ENCODE measurements around the gene AP3D1. TPM values are rescaled to one million over a fixed set of nuclear protein-coding genes. Genes with fewer than 3 reads are reported as not detected.

AP3D1 gene
- total and polyA plus RNA-seq, 9 of the 15 experiments (the other 6 are each of a cell fraction or from before 2014, with no cell fraction given) = 1.2 to 86.1 (median 35.9) TPM

GRCh38 chr19:2061495-2062388 lies 89.6 kb downstream of the AP3D1 start (continued):
- TF ChIP-seq ZNF830 (CRISPR knock-in tag; IDR thresholded peaks at IDR 0.05) = 0 out of 2 replicates have a peak, but pooled peaks have one; percentile 36
- peak; percentile 15 for TF ChIP-seq SAP30 (IDR thresholded peaks at IDR 0.05; ENCODE audit: borderline replicate concordance, insufficient read depth, low read depth, low read length, poor library complexity, severe bottlenecking)

GRCh38 chr19:2060884-2061494 lies 90.4 kb downstream of the AP3D1 start:
- CTCF ChIA-PET (ENCODE audit: low intra/inter-chr PET ratio) = interaction anchor here (0.7 to 1.2 kb wide), 2 partner anchors 10 to 41 kb away, joined by 4 read pairs; no protein-coding TSS in a partner anchor
- BruUV-seq (replicated peaks) = TSS peak; percentile 80
- ATAC-seq = peak; percentile 58
- Histone ChIP-seq H3K79me2 (ENCODE audit: control insufficient read depth, insufficient read depth, low read length) (peaks cover 9% of the 10 kb centered on the region; the same call in 2 of the 3 replicates), H2AFZ (ENCODE audit: low read depth, low read length) (peak overlapping the region; percentile 69; the same call in 1 of the 2 replicates), H3K4me1 (replicated peaks in 1 of 2; ENCODE audit: control insufficient read depth in 2 of 2, insufficient read depth in 2 of 2, low read length in 2 of 2) (peaks cover 47 to 82% of the 10 kb centered on the region in 2 experiments), H3K27me3 (ENCODE audit: control insufficient read depth in 2 of 2, insufficient read depth in 2 of 2, low read length in 2 of 2) (no peaks in the 10 kb centered on the region), H3K4me3 (peak overlapping the region; percentile 76), H3K9ac (ENCODE audit: insufficient read depth in 1 of 2, low read depth in 2 of 2, low read length in 2 of 2) (peak overlapping the region; percentile 97 to 98), H3K4me2 (ENCODE audit: insufficient read depth, low read length) (peak overlapping the region; percentile 95), H4K20me1 (replicated peaks; ENCODE audit: control insufficient read depth, insufficient read depth, low read length) (no peaks in the 10 kb centered on the region), H3K9me3 (replicated peaks; ENCODE audit: control insufficient read depth, insufficient read depth, low read depth, low read length) (no peaks in the 10 kb centered on the region), H3K36me3 (ENCODE audit: control insufficient read depth, insufficient read depth, low read length) (no peaks in the 10 kb centered on the region), H3K9me1 (ENCODE audit: control insufficient read depth, insufficient read depth, low read length) (no peaks in the 10 kb centered on the region), H3K27ac (ENCODE audit: extremely low read depth, low read depth, low read length) (peak overlapping the region; percentile 100)
- peak; percentile 70 for FAIRE-seq
- intact Hi-C loops (cut with micrococcal nuclease) = loop anchor here (5.0 kb wide), 1 partner anchor 134 kb away; no protein-coding TSS in a partner anchor
- DNase-seq (ENCODE audit: extremely low read depth in 1 of 4, low spot score in 3 of 4) = peak in 1 of 4 experiments; percentile 88
- POLR2A ChIA-PET = interaction anchor here (0.6 to 6.8 kb wide), 12 partner anchors 9 to 1107 kb away, joined by 3 to 72 read pairs (median 3); partner anchors contain the start of genes MKNK2 and MOB3A
- under 1% methylated on average over 38 of the region's 55 CpGs for WGBS (ENCODE audit: insufficient coverage, low coverage, missing lambda C conversion rate)
- in situ Hi-C loops (cut with MboI) = no loop called here
- TF ChIP-seq ZNF124 (CRISPR knock-in tag; IDR thresholded peaks at IDR 0.05) (no peak), HDAC1 (IDR thresholded peaks at IDR 0.05) (peak in 1 of 2 experiments; percentile 75; a peak in 2 of 4 replicates), SREBF1 (IDR thresholded peaks at IDR 0.05; ENCODE audit: borderline replicate concordance, low read depth, low read length) (no peak), SMAD4 (CRISPR knock-in tag; conservative IDR thresholded peaks at IDR 0.05) (peak; percentile 66; the same call in 1 of the 2 replicates), GABPA (tag; conservative IDR thresholded peaks at IDR 0.05; ENCODE audit: low read depth) (peak; percentile 13), ZNF655 (CRISPR knock-in tag; IDR thresholded peaks at IDR 0.05) (no peak)
- TF ChIP-seq, protein P1, sequence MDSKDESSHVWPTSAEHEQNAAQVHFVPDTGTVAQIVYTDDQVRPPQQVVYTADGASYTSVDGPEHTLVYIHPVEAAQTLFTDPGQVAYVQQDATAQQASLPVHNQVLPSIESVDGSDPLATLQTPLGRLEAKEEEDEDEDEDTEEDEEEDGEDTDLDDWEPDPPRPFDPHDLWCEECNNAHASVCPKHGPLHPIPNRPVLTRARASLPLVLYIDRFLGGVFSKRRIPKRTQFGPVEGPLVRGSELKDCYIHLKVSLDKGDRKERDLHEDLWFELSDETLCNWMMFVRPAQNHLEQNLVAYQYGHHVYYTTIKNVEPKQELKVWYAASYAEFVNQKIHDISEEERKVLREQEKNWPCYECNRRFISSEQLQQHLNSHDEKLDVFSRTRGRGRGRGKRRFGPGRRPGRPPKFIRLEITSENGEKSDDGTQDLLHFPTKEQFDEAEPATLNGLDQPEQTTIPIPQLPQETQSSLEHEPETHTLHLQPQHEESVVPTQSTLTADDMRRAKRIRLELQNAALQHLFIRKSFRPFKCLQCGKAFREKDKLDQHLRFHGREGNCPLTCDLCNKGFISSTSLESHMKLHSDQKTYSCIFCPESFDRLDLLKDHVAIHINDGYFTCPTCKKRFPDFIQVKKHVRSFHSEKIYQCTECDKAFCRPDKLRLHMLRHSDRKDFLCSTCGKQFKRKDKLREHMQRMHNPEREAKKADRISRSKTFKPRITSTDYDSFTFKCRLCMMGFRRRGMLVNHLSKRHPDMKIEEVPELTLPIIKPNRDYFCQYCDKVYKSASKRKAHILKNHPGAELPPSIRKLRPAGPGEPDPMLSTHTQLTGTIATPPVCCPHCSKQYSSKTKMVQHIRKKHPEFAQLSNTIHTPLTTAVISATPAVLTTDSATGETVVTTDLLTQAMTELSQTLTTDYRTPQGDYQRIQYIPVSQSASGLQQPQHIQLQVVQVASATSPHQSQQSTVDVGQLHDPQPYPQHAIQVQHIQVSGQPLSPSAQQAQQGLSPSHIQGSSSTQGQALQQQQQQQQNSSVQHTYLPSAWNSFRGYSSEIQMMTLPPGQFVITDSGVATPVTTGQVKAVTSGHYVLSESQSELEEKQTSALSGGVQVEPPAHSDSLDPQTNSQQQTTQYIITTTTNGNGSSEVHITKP (IDR thresholded peaks at IDR 0.05; ENCODE audit: partially characterized antibody) = no peak
